ENCODE measurements around the gene UMODL1.
A peak's percentile ranks its signal among the peaks of the same experiment; 100 is the strongest.

Gene UMODL1

GRCh38 chr21:42151148-42151947 lies 80.2 kb downstream of the UMODL1 start:
- DNase-seq (ENCODE audit: low read depth): no peak

- no peak for DNase-seq (ENCODE audit: low read depth)
Observed at GRCh38 chr21:42151948-42152220, 80.8 kb downstream of the UMODL1 start.

GRCh38 chr21:42153046-42153686 lies 82.0 kb downstream of the UMODL1 start:
- no peak for DNase-seq (ENCODE audit: low read depth)

GRCh38 chr21:42153746-42154145 lies 82.6 kb downstream of the UMODL1 start:
- DNase-seq (ENCODE audit: low read depth): no peak

- DNase-seq (ENCODE audit: low read depth): no peak
Observed at GRCh38 chr21:42154237-42155044, 83.3 kb downstream of the UMODL1 start.

- no peak for DNase-seq (ENCODE audit: low read depth)
Observed at GRCh38 chr21:42155045-42155855, 84.1 kb downstream of the UMODL1 start.

GRCh38 chr21:42156690-42157605 lies 85.8 kb downstream of the UMODL1 start:
- DNase-seq (ENCODE audit: low read depth): no peak

- no peak for DNase-seq (ENCODE audit: low read depth)
Observed at GRCh38 chr21:42157606-42158310, 86.6 kb downstream of the UMODL1 start.

GRCh38 chr21:42158846-42159245 lies 87.7 kb downstream of the UMODL1 start:
- DNase-seq (ENCODE audit: low read depth): no peak

- no peak for DNase-seq (ENCODE audit: low read depth)
Observed at GRCh38 chr21:42159560-42160110, 88.5 kb downstream of the UMODL1 start.

- no peak for DNase-seq (ENCODE audit: low read depth)
Observed at GRCh38 chr21:42160111-42160721, 89.1 kb downstream of the UMODL1 start.

- no peak for DNase-seq (ENCODE audit: low read depth)
Observed at GRCh38 chr21:42160765-42161164, 89.6 kb downstream of the UMODL1 start.

- DNase-seq (ENCODE audit: low read depth): no peak
Observed at GRCh38 chr21:42161401-42161955, 90.4 kb downstream of the UMODL1 start.

- no peak for DNase-seq (ENCODE audit: low read depth)
Observed at GRCh38 chr21:42161956-42162681, 91.0 kb downstream of the UMODL1 start.

GRCh38 chr21:42162831-42163510 lies 91.9 kb downstream of the UMODL1 start:
- DNase-seq (ENCODE audit: low read depth): no peak

- DNase-seq (ENCODE audit: low read depth): no peak
Observed at GRCh38 chr21:42163511-42163863, 92.4 kb downstream of the UMODL1 start.

- peak; percentile 22 for DNase-seq (ENCODE audit: low read depth)
Observed at GRCh38 chr21:42164064-42164789, 93.1 kb downstream of the UMODL1 start.
